H1 (cell line): Measurements from ENCODE around the gene IKZF5. TPM values are rescaled to one million over a fixed set of nuclear protein-coding genes. Genes with fewer than 3 reads are reported as not detected.
A peak's percentile ranks its signal among the peaks of the same experiment; 100 is the strongest.

Experiments used
- ASH2L ChIP-seq: fragments of 200-600, 300-600 bp; sonication (generic); IDR thresholded peaks from one replicate; pipeline ENCODE4 v1.7.1; 2017; ENCODE audit warnings: low read length
- CEBPB ChIP-seq: IDR thresholded peaks from 2 replicates; pipeline ENCODE4 v1.6.1; 2012; ENCODE audit warnings: low read depth, low read length
- CREB1 ChIP-seq: IDR thresholded peaks from 2 replicates; pipeline ENCODE4 v1.6.1; 2012; ENCODE audit warnings: inconsistent platforms
- CTBP2 ChIP-seq: IDR thresholded peaks from 2 replicates; pipeline ENCODE4 v1.7.0; 2011; ENCODE audit warnings: borderline replicate concordance, mild to moderate bottlenecking, moderate library complexity, mixed read lengths, low read length; ENCODE audit not compliant: insufficient read depth, insufficient read length
- E2F6 ChIP-seq: IDR thresholded peaks from 2 replicates; pipeline ENCODE4 v1.6.1; 2012; ENCODE audit warnings: inconsistent platforms
- EP300 ChIP-seq, 2 experiments: IDR thresholded peaks; 1 replicate in 1 of 2; 2 replicates in 1 of 2; pipeline ENCODE4 v1.6.1; 2011 to 2012; ENCODE audit warnings: low read depth in 2 of 2, low read length in 2 of 2, mild to moderate bottlenecking in 2 of 2, borderline replicate concordance in 1 of 2, inconsistent platforms in 1 of 2, moderate library complexity in 1 of 2
- EZH2 ChIP-seq: fragments of 200-600 bp; sonication (generic); IDR thresholded peaks from 2 replicates; pipeline ENCODE4 v1.7.1; 2012; ENCODE audit warnings: low read depth, mild to moderate bottlenecking, moderate library complexity, low read length, inconsistent platforms; ENCODE audit not compliant: severe bottlenecking
- HDAC2 ChIP-seq, 2 experiments: fragments of 300-600 bp in 1 of 2; sonication (generic) in 1 of 2; IDR thresholded peaks; 2 replicates each; pipeline ENCODE4 v1.6.1; 2011 to 2012; ENCODE audit warnings: low read depth in 2 of 2, low read length in 2 of 2, mild to moderate bottlenecking in 2 of 2, moderate library complexity in 2 of 2, borderline replicate concordance in 1 of 2, inconsistent platforms in 1 of 2
- JUND ChIP-seq: IDR thresholded peaks from 2 replicates; pipeline ENCODE4 v1.6.1; 2011; ENCODE audit warnings: mild to moderate bottlenecking, improper control_type of control experiment, low read length
- MAFK ChIP-seq: IDR thresholded peaks from 2 replicates; pipeline ENCODE4 v1.6.1; 2012; ENCODE audit warnings: low read depth, mild to moderate bottlenecking, improper control_type of control experiment, low read length
- NRF1 ChIP-seq: IDR thresholded peaks from 2 replicates; pipeline ENCODE4 v1.6.1; 2011; ENCODE audit warnings: mild to moderate bottlenecking, low read depth, low read length, improper control_type of control experiment
- POU5F1 ChIP-seq: IDR thresholded peaks from 2 replicates; pipeline ENCODE4 v1.6.1; 2011; ENCODE audit warnings: low read depth, mild to moderate bottlenecking, low read length, moderate library complexity
- RNF2 ChIP-seq: fragments of 200-900, 300-1000 bp; sonication (generic); IDR thresholded peaks from 2 replicates; pipeline ENCODE4 v1.7.1; 2016; ENCODE audit warnings: borderline replicate concordance, low read depth, mild to moderate bottlenecking, antibody characterized with exemption, low read length; ENCODE audit not compliant: poor library complexity, severe bottlenecking; ENCODE audit errors: missing control alignments
- RXRA ChIP-seq: IDR thresholded peaks from 2 replicates; pipeline ENCODE4 v1.6.1; 2011; ENCODE audit warnings: low read depth, mild to moderate bottlenecking, low read length, moderate library complexity; ENCODE audit not compliant: insufficient read depth
- SIN3A ChIP-seq, 2 experiments: IDR thresholded peaks in 1 of 2; conservative IDR thresholded peaks in 1 of 2; 2 replicates each; pipeline ENCODE4 v1.6.1; 2011 to 2012; ENCODE audit warnings: low read length in 2 of 2, improper control_type of control experiment in 1 of 2, low read depth in 1 of 2, mild to moderate bottlenecking in 1 of 2
- SIX5 ChIP-seq: IDR thresholded peaks from 2 replicates; pipeline ENCODE4 v1.6.1; 2011; ENCODE audit warnings: mild to moderate bottlenecking, low read depth, low read length
- SP1 ChIP-seq: IDR thresholded peaks from 2 replicates; pipeline ENCODE4 v1.6.1; 2011; ENCODE audit warnings: low read depth, low read length
- SUZ12 ChIP-seq: fragments of 200-600 bp; sonication (generic); IDR thresholded peaks from 2 replicates; pipeline ENCODE4 v1.6.1; 2012; ENCODE audit warnings: mild to moderate bottlenecking, inconsistent platforms, low read length, moderate library complexity, mixed read lengths
- TBP ChIP-seq: IDR thresholded peaks from 2 replicates; pipeline ENCODE4 v1.6.1; 2011; ENCODE audit warnings: low read depth, low read length, improper control_type of control experiment
- TEAD4 ChIP-seq: IDR thresholded peaks from 2 replicates; pipeline ENCODE4 v1.6.1; 2012; ENCODE audit warnings: low read depth, low read length, inconsistent platforms, mixed read lengths
- USF2 ChIP-seq: IDR thresholded peaks from 2 replicates; pipeline ENCODE4 v1.6.1; 2011; ENCODE audit warnings: low read length, improper control_type of control experiment
- polyA plus RNA-seq, 7 experiments: library from polyadenylated mRNA; depleted of rRNA in 3 of 7; stranded (reverse) in 5 of 7; unstranded in 2 of 7; fragments of >200 nt in 5 of 7; fragments of 200-250 nt in 2 of 7; gene quantifications; 1 replicate in 5 of 7; 2 replicates in 1 of 7; 4 replicates in 1 of 7; pipeline versions ENCODE4 v1.2.1 to v1.2.3, GENCODE V29; 2011 to 2013; ENCODE audit warnings: missing spikeins in 2 of 7, mixed read lengths in 2 of 7
- total RNA-seq: library from RNA; stranded (reverse); fragmentation: NEBNext Ultra II Directional; extraction: Animal tissue kit (Norgen Biotek cat#: 25700); gene quantifications from 2 replicates; pipeline ENCODE4 v1.2.1, GENCODE V29; 2021

The IKZF5 gene
- total and polyA plus RNA-seq, 2 of the 8 experiments (the other 6 are each of a cell fraction or from before 2014, with no cell fraction given) = 5.2 to 15.3 TPM

DNA sequence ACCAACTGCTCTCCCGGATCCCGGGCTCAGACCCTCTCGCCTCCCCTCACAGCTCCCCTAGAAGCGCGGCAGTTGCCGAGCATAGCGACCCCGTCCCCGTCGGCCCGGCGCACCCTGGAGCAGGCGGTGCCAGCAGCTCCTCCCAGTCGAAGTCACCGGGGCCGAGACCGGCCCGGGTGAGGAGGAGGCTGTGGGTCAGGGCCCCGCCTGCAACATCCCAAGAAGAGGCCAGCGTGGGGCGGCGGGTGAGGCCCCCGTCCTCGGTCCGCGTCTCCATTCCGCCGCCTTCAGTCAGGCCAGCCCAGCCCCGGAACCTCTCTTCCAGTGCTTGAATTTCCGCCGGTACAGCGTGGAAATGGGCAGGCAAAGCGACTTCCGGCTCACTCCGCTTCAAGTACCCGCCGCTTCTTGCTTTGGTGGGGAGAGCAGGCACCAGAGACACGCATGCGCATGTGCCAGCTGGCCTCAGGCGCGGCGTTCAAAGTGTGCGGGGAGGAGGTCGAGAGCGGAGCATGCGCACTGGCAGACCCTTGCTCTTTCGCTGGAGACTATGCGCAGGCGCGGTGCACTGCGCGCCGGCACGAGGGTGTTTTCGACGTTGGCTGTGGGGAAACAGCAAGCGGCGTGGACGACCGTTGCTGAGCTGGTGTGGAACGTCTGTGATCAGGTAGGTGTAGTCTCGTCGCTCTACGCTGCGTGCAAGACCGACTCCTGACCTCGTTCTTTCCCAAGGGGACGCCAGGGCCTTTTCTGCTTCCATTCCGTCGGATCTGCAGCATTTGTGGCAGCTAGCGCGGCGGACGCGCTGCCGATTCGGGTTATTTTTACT lies 54.5 kb downstream of the IKZF5 start, which contains the start of gene C10orf88 (continued):
- TF ChIP-seq USF2 (no peak), SUZ12 (no peak), CREB1 (peak; percentile 75), TEAD4 (peak; percentile 20; the same call in 1 of the 2 replicates), TBP (peak; percentile 90), HDAC2 (IDR thresholded peaks at IDR 0.05; ENCODE audit: borderline replicate concordance in 1 of 2, low read depth in 2 of 2, low read length in 2 of 2) (peak in 1 of 2 experiments; percentile 96; a peak in 2 of 4 replicates), SIX5 (no peak; the same call in 1 of the 2 replicates), EZH2 (no peak), MAFK (no peak), JUND (no peak), NRF1 (peak; percentile 100), SIN3A (conservative IDR thresholded peaks at IDR 0.05 in 1 of 2, IDR thresholded peaks at IDR 0.05 in 1 of 2; ENCODE audit: low read depth in 1 of 2, low read length in 2 of 2) (peak; percentile 79 to 83; a peak in 3 of 4 replicates), ASH2L (peak; percentile 97), EP300 (IDR thresholded peaks at IDR 0.05; ENCODE audit: borderline replicate concordance in 1 of 2, low read depth in 2 of 2, low read length in 2 of 2) (peak in 1 of 2 experiments; percentile 49; a peak in 1 of 3 replicates), SP1 (peak; percentile 22; the same call in 1 of the 2 replicates), RXRA (no peak), POU5F1 (no peak), RNF2 (peak; percentile 93), E2F6 (peak; percentile 100), CEBPB (no peak), CTBP2 (peak; percentile 78)
